ENCODE data around the gene STRN4. TPM values are rescaled to one million over a fixed set of nuclear protein-coding genes. Genes with fewer than 3 reads are reported as not detected.
A peak's percentile ranks its signal among the peaks of the same experiment; 100 is the strongest.

STRN4 gene
- total RNA-seq, 1 experiment from 2014 or later = 67.1 TPM

DNA sequence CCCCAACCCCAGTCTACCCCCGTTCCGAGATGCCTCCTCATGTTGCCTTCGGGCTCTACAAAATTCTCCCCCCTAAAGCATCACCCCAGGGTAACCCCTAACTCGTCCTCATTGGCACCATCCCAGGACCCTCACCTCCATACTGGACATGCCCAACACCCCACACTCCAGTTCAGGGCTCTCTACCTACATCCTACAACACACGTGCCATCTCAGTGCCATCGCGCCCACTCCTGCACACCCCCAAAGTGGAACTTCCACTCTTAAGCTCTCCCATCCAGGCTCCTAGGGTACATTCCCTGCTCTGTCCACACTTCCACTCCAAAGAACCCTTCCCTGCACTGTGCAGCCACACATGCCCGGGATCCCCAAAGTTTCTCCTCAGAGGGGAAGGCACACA lies 1.2 kb downstream of the STRN4 start:
- DNase-seq (ENCODE audit: low read depth) = no peak

DNA sequence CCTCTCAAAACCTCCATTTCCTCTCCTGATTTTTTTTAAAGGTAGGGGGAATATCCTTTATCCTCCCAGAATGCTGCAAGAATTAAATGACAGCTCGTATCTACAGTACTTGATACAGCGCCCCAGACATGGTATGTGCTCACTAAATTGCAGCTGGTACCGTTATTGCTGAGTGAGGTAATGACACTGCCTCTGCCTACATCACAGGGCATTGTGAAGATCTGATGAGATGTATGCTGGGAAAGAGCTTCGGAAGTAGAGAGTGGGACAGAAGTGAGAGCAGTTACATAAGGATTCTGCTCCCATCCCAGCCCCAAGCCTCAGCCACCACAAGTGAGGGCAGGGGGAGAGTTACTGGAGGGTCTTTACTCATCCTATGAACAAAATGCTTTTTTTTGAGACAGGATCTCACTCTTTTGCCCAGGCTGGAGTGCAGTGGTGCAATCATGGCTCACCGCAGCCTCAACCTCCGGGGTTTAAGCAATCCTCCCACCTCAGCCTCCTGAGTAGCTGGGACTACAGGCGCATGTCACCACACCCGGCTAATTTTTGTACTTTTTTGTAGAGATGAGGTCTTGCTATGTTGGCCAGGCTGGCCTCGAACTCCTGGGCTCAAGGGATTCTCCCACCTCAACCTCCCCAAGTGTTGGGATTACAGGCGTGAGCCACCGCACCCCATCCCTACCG lies 2.1 kb downstream of the STRN4 start:
- no peak for DNase-seq (ENCODE audit: low read depth)

DNA sequence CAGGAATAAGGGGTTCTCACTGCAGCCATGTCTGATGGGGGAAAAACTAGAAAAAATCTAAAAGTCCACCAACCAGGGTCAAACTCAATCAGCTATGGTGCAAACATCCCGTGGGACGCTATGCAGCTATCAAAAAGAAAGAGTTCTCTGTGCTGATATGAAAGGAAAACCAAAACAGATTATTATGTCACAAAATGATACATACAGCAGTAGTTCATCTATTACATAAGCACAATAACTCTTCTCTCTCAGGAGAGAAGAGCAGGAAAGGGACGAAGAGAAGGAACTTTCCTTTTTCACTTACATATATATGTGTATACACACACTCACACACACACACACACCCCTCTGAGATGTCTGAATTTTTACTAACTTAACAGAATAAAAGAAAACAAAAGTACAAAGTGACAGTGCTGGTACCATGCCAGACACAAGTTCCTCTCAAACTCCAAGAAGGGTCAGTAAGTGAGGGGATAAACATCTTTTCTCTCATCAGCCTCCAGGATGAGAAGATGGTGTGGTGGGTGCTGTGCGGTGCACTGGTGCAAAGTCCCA lies 3.2 kb downstream of the STRN4 start:
- DNase-seq (ENCODE audit: low read depth) = no peak

DNA sequence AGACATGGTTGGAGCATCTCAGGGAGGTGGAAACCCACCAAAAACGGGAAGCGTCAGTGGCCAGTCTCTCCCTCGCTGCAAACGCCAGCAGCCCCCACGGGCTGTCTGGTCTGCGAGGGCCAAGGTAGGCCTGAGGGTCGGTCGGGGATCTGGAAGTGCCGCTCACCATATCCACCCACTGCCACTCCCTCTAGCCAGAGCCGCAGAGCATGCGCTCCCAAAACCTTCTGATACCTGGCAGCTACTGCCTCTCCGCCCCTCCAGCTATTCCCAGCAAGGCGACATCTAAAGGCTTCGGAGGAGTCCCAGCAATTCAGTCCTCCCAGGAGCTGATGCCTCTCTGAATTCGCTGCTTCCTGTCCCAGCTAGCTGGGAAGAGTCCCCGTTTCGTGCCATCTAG lies 4.8 kb downstream of the STRN4 start:
- DNase-seq (ENCODE audit: low read depth) = no peak

DNA sequence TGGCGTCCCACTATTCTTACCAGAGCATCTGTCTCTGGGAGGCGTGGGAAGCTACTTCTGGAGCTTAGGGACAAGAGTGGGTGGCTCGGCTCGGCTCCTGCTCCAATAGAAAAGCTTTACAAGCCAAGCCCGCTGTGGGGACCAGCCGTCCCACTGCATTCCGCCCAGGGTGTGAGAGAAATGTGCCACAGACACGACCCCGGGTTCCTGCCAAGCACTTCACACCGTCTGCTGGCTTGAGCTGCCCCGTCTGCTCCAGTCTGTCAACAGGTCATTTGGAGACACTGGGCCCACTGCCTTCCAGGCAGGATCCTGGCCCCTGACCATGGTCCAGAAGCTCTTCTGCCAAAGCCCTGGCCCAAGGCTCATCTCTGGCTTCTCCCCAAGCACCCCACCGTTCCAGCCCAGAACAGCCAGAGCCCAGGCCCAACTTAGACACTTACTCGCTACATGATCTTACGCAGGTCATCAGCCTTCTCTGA lies 6.9 kb downstream of the STRN4 start:
- no peak for DNase-seq (ENCODE audit: low read depth)

DNA sequence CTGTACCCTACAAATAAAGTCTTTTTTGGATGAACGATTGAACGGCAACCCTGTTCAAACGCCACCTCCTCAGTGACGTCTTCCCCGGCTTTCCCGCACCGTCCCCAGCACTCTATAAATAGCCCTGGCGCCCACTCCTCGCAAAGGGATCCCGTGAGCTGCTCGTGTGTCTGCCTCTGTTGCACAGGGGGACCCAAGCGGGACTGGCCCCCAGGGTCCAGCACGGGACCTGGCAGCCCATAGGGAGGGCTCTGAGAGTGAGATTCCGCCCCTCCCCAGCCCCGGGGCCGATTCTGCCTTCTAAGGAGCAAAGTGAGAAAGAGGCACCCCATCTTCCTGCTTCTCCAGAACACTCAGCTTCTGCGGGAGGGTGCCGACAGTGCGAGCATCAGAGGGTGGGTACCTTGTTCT lies 8.5 kb downstream of the STRN4 start:
- DNase-seq (ENCODE audit: low read depth) = no peak

DNA sequence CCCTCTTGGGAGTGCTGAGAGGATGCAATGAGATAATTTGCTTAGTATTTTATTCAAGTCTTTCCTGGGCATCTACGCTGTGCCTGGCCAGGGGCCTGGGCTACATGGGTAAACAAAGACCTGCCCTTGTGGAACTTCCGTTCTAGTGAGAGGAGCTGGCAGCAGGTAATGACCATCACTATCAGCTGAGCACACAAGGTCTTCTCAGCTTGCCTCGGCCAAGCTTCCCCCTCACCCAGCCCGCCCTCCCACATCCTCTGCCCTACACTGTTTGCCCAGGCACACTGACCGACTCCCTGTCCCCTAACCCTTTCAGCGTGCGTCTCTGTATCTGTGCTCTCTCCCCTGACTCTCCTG lies 9.0 kb downstream of the STRN4 start:
- DNase-seq (ENCODE audit: low read depth) = no peak

DNA sequence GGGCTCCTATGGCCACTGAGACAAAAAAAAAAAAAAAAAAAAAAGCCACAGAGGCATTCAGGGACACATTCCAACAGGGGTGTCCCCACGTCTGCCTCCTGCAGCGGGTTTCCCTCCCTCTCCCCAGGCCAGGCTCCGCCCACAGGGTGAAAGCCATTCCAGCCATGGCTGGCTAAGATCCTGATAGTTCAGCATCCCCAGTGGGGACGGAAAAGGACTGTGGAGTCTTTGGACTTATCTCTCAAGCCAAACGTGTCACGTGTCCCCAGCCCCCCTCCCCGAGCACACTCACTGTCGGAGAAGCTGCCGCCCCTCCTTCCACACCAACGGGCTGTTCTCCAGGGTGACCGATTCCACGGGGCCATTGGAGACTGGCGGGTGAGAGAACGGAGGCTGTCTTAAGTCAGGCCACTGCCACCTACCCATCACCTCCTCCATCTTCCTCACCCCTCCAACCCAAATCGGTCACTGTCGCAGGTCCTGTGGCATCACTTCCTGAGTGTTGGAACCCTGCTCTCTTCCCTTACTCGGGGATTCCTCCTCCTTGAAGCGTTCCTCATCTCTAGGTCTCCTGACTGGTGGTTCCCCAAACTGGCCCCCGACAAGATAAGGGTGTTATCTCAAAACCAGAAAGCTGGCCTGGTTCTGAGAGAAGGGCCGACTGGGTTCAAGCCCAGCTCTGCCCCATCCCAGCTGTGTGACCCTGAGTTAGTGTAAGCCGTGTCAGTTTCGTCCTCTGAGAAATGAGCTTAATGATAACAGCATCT lies 9.5 kb downstream of the STRN4 start:
- DNase-seq (ENCODE audit: low read depth) = no peak

DNA sequence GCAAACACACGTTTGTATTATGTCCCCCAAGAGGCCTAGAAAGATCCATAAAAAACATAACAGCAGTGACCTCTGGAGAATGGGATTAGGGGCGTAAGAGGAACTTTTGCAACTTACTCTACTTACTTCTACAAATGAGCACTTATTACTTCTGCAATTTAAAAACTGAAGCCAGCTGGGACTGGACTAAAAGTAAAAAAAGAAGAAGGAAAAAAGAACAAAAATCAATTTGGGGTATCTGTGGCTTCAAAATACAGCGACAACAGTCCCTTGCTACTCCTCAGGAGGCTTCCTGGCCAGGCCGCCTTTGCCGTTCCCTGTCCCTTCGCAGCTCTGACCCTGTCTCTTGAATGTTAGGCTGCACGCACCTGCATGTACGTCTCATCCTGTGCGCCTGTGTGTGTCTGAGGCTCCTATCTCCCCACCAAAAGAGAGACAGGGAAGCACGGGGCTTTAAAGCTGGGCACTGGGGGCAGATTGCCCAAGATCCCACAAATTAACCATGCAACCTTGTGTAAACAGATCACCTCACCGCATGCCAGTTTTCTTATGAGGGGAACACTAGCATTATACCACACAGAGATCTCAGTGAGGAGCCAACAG lies 12.5 kb downstream of the STRN4 start:
- DNase-seq (ENCODE audit: low read depth) = no peak

DNA sequence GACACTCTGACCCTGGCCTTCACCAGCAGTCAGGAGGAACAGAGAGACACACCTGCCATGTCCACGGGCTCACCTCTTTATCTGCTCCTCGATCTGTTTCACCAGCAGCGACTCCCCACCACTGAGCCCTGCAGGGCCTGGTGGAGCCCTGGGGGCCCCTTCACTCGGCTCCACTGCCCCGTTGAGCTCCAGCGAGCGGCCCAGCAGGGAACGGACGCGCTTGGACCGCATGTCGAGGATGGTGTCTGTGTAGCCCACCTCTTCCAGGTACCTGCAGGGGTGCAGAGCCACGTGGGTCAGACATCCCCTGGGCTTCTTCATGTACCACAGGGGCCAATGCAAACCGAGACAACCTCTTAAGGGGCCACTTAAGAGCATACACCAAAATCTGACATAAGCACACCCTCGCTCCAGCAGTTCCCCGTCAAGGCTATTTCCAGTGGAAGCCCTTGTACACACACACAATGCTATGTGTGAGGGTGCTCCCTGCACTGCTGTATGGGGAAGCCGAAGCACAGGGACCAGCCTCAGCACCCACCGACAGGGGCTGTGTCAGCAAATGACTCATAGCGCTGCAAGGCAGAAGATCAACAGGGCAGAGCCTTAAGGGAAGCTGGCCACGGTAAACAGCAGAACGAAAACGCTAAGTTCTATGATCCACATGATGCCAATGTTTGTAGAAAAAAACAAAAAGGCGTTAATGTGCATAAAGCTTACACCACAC lies 13.1 kb downstream of the STRN4 start:
- DNase-seq (ENCODE audit: low read depth) = peak; percentile 66

DNA sequence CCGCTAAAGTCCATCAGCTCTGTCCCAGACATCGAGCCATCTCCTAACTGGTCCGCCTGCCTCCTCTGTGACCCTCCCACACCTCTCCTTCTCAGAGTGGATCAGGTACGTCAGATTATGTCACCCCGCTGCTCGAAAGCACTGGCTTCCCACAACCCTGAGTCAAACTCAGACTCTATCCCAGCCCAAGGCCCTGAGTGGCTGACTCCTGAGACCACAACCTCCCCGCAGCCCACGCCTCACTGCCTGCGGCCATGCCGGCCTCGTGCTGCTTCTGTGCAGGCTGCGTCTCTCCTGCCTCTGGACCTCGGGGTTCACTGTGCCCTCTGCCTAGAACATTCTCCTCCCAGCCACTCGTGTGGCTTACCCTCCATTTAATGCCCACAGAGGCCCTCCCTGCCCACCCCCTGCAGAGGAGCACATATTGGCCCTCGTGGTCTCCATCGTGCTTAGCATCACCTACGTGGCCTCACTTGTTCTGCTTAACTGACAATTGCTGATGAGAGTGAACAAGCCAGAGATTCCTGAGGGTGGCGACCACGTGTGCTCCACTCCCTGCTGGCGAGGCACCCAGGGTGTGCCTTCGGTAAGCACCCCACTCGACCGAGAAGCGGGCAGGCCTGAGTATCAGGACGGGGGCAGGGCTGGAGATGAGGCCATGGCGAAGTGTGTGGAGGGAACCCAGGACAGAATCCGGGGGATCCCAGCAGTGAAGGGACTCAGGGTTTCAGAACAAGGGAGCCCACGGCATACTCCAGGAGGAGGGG lies 13.9 kb downstream of the STRN4 start:
- DNase-seq (ENCODE audit: low read depth) = peak; percentile 83

DNA sequence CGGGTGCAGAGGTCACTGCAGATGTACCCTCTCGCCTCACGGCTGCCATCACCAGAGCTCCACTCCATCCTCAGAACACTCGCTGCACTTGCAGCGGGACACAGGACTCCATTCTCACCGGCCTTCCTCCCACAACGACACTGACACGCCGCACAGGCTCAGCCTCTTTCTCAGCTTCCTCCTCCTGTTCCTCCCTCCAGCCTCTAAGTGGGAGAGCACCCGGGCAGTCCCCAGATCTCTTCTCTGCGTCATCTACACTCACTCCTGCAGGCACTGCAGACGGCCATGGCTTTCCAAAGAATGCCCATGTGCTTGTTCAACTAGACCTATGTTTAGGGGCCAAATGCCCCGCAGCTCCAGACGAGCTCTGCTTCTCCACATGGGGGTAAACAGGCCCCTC lies 14.7 kb downstream of the STRN4 start:
- peak; percentile 74 for DNase-seq (ENCODE audit: low read depth)

DNA sequence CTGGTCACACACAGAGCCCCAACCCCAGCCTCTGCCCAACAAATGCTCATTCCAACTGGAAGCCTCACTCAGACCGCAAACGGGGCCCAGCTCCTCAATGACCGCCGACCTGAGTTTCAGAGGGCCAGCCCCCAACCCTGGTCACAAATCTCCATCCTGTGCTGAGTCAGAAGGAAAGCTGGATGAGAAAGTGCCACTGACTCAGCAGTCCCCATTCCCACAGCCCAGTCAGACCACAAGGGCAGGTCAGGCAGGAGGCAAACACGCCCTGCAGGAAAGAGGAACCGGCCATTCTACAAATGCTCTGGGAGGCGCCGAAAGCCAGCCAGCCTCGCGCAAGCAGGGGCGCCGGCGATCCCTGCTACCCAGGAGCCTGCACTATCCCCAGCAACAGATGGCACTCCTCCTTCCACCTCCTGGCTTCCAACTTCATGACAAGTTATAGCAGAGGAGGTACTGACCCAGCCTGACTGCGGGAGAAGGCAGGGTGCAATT lies 15.2 kb downstream of the STRN4 start:
- DNase-seq (ENCODE audit: low read depth) = peak; percentile 96

DNA sequence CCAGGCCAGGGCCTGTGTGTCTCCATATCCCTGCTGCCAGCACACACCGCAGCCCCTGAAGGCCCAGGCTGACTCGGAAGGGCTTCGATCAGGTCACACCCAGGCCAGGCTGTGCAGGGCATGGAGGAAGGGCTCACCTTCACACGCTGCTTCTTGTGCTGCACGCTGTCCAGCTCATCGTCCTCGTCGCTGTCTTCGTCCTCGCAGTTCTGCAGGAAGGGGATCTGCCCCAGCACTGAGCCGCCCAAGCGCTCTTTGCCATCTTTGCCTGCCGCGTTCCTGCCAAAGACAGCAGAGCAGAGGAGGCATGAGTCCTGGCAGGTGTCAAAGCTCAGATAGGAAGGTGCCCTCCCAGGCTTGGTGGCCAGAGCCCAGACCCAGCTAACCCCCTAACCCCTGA lies 15.7 kb downstream of the STRN4 start:
- no peak for DNase-seq (ENCODE audit: low read depth)

DNA sequence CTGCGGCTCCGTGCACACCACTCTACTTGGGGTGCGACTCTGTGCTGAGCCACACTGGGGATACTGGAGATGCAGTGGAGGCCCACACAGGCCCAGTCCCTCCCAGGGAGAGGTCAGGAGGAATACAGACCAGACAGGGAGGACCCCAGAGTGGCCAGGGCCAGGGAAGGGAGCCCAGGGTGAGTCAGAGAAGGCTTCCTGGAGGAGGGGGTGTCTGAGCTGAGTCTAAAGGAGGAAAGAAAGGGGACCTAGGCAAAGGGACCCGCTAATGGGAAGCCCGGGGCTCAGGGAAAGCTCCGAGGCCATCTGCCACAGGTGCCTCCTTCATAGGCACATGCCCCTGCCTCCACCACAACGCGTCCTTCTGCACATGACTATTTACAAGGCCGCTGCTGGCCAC lies 16.1 kb downstream of the STRN4 start:
- no peak for DNase-seq (ENCODE audit: low read depth)

DNA sequence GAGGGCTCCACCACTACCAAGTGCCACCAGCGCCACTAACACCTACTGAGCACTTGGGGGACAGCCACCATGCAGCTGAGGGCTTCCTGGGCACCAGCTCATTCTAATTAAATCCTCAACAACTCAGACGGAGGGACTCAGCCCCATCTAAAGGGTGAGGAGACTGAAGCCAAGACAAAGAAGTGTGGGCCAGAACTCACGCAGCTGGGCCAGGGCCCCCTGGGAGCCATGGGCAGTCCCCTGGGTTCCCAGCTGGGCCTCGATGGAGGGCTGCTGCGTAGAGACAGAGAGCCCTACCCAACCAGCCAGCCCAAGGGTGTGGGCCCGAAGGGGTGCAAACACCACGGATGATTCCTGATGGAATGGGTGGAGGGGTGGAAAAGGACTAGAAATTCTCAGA lies 16.6 kb downstream of the STRN4 start:
- DNase-seq (ENCODE audit: low read depth) = no peak

DNA sequence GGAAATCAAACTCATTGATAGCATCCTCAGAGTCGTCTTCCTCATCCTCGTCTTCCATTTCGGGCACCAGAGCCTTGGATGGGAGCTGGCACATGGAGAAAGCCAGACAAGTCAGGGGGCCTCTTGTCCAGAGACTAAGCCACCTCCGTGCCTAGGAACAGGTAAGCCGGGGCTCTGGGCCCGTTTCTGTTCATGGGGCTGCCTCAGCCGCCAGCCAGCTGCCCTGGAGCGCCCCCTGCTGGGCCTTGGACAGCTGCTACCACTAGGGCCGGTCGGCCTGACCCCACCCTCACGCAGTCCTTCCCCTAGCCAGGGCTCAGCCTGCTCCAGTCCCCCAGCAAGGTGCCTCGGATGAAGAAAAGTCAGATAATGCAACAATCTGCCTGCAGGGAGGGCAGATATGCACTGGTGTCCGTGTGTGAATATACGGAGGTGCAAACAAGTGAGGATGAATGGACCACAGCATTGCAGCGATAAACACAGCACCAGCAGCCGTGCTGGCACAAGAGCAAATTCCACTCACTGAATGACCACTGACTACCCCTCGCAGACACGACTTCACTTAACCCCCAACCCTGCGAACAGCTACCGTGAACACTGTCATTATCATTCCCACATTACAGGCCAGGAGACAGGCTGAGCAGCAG lies 17.4 kb downstream of the STRN4 start:
- peak; percentile 74 for DNase-seq (ENCODE audit: low read depth)

DNA sequence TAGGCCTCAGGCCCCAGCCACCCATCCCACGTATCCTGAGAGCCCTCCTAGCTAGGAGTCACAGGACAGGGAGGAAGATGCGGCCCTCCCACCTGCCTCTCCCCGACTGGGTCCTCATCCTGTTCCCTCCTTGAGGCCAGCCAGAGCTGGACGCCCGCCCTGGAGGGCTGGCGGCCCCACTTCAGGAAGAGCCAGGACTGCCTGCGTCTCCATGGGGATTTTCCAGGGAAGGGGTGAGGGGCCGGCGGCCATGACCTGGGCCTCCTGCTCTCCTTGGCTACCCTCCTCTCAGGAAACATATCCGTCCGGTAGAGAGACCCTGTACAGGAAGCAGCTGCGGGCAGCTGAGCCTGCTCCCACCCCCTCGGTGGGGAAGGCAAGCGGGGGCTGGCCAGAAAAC lies 18.0 kb downstream of the STRN4 start:
- no peak for DNase-seq (ENCODE audit: low read depth)

DNA sequence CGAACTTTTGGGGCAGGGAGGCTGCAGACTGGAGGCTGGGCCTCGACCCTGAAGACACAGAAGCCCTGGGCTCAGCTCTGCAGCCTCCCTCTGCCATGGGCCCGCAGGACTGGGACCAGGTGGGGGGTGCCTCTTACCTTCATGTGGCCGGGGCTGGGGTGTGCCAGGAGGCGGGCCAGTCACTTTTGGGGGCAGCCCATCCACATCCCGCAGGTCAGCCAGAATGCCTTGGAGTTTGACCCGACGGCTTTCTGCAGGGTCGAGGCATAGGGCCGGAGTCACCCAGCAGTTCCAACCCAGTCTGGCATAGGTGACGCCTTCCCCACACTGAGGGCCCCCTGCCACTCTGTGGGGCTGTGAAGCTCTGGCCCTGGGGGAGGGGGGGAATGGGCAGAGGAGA lies 18.5 kb downstream of the STRN4 start:
- no peak for DNase-seq (ENCODE audit: low read depth)

DNA sequence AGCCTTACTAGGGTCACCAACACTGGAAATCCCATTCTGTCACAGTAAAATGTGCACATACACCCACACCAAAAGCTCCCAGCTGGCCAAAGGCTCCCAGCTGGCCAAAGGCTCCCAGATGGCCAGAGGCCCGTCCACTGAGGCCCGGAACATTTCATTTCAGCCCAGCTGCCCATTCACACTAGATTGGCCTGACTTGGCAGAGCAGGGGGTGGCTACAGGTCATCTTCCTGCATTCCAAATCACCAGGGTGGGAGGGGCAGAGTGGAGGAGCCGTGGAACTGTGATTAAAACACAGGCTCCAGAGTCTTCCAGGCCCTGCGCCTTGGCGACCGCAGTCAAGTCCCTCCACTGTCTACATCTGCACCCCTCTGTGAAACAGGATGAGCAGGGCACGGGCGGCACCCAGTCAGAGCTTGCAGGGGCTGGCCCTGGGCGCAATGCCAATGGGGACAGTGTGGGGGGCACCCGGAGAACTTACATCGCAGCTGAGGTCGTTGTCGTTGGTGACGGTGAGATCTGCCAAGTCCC lies 19.2 kb downstream of the STRN4 start:
- no peak for DNase-seq (ENCODE audit: low read depth)

Measured in Daoy (cell line).